AG04449 (cell line): ENCODE data around the gene TUFM.

ENCODE experiments used
- CTCF ChIA-PET: fragments of 350-600 bp; formaldehyde crosslinking; extraction: SDS; loops from one replicate; lab custom pipeline; 2021; ENCODE audit warnings: antibody characterized with exemption; lab: Yijun Ruan, JAX
- POLR2A ChIA-PET: fragments of 400-600, 350-600 bp; formaldehyde crosslinking; extraction: SDS; loops from one replicate; lab custom pipeline; 2020; ENCODE audit warnings: antibody characterized with exemption, inconsistent platforms; lab: Yijun Ruan, JAX
- DNase-seq: peaks from one replicate; pipeline ENCODE4 v3.0.0-alpha.2; 2010; ENCODE audit warnings: low read depth, low spot score
- H3K4me3 ChIP-seq: 2 replicates; pipeline ENCODE4 v1.5.1; 2011; ENCODE audit warnings: low read depth, mild to moderate bottlenecking, control low read depth, low read length
- CTCF ChIP-seq: IDR thresholded peaks from one replicate; pipeline ENCODE4 v1.5.1; 2011; ENCODE audit warnings: mild to moderate bottlenecking, moderate library complexity, low read length, control low read depth, inconsistent platforms; ENCODE audit not compliant: insufficient read depth; ENCODE audit errors: missing control alignments

Gene TUFM

GRCh38 chr16:28844226-28844885 lies 1.8 kb downstream of the TUFM start:
- POLR2A ChIA-PET, result no interaction called here
- no peak for DNase-seq
- CTCF ChIA-PET, result interaction anchor here (3.1 to 4.2 kb wide), 2 partner anchors 23 to 101 kb away, joined by 13 to 17 read pairs; partner anchors contain the start of gene ATXN2L
- TF ChIP-seq CTCF, result no peak
- no peak overlapping the region for H3K4me3 ChIP-seq

GRCh38 chr16:28843766-28844165 lies 2.4 kb downstream of the TUFM start:
- ChIA-PET POLR2A (interaction anchor here (1.0 to 1.6 kb wide), 2 partner anchors 9 to 21 kb away, joined by 3 read pairs; no protein-coding TSS in a partner anchor), CTCF (interaction anchor here (3.1 kb wide), 1 partner anchor 102 kb away, joined by 13 read pairs; no protein-coding TSS in a partner anchor)
- no peak overlapping the region for H3K4me3 ChIP-seq
- DNase-seq, result no peak
- TF ChIP-seq CTCF, result no peak

DNA sequence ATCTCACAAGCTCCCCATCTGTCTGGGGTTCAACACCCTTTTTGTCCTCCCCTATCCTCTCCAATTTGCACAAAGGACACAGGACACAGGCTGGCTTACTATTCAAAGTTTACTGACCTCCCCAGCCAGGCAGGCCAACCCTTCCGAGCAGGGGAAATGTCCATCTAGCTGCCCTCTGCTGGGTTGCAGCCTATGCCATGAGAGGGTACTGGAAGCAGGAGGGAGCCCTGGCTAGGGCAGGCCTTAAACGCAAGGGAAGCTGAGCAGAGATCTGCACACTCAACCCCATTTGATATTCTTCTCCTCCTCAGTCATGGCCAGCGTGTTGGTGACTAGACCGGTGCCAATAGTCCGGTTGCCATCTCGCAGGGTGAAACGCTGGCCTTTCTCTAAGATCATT lies 3.5 kb downstream of the TUFM start:
- TF ChIP-seq CTCF, result no peak
- no peak for DNase-seq
- POLR2A ChIA-PET, result interaction anchor here (1.0 to 1.6 kb wide), 2 partner anchors 8 to 22 kb away, joined by 3 read pairs; no protein-coding TSS in a partner anchor
- CTCF ChIA-PET, result interaction anchor here (1.1 to 3.1 kb wide), 2 partner anchors 57 to 103 kb away, joined by 3 to 13 read pairs; no protein-coding TSS in a partner anchor
- H3K4me3 ChIP-seq, result no peak overlapping the region

DNA sequence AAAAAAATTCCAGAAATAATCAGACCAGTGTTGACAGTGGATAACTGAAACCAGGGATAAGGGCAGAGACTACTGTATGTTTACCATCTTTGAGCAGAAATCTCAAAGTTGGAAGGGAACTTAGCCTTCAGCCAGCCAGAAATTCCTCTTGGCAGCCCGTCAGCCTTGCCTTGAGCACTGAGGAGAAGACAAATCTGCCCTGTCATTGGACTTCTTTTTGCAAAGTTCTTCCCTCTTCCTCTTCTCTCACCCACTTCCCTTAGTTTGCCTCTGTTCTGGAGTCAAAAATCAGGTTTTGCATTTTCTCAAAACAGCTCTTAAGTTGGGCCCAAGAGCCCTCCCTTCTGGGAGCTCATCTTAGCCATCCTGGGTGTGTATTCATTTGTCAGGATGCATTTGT lies 6.2 kb downstream of the TUFM start:
- CTCF ChIA-PET, result no interaction called here
- TF ChIP-seq CTCF, result no peak
- DNase-seq, result no peak
- no peak overlapping the region for H3K4me3 ChIP-seq
- POLR2A ChIA-PET, result interaction anchor here (0.6 to 1.2 kb wide), 3 partner anchors 11 to 1003 kb away, joined by 3 to 6 read pairs (median 4); no protein-coding TSS in a partner anchor

DNA sequence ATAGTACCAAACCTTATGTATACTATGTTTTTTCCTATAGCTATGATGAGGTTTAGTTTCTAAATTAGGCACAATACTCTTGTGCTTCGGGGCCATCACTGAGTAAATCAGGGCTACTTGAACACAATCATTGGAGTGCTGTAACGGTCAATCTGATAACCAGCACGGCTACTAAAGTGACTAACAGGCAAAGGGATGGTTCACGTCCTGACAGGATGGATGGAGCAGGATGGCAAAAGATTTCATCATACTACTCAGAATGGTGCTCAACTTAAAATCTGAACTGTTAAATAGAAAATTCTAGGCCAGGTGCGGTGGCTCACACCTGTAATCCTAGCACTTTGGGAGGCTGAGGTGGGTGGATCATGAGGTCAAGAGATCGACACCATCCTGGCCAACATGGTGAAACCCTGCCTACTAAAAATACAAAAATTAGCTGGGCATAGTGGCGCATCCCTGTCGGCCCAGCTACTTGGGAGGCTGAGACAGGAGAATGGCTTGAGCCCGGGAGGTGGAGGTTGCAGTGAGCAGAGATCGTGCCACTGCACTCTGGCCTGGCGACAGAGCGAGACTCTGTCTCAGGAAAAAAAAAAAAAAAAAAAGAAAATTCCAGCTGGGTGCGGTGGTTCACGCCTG lies 7.0 kb downstream of the TUFM start:
- H3K4me3 ChIP-seq, result no peak overlapping the region
- TF ChIP-seq CTCF, result no peak
- ChIA-PET POLR2A (interaction anchor here (0.6 to 1.5 kb wide), 5 partner anchors 7 to 1004 kb away, joined by 3 to 6 read pairs (median 3); partner anchors contain the start of gene TUFM), CTCF (no interaction called here)
- DNase-seq, result no peak

DNA sequence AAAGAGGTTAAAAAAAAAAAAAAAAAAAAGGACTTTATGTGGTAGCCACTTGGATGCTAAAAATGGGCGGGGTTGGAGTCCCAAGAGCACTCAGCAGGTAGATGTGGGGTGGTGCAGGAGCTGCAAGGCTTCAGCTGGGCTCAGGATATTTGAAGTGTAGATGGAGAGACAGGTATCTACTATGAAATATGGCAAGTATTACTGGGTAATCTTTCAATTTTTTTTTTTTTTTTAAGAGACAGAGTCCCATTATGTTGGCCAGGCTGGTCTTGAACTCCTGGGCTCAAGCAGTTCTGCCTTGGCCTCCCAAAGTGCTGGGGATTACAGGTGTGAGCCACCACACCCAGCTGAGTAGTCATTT lies 7.6 kb downstream of the TUFM start:
- H3K4me3 ChIP-seq, result no peak overlapping the region
- CTCF ChIA-PET, result no interaction called here
- POLR2A ChIA-PET, result interaction anchor here (1.0 to 1.5 kb wide), 3 partner anchors 8 to 11 kb away, joined by 3 read pairs; partner anchors contain the start of gene TUFM
- no peak for DNase-seq
- no peak for TF ChIP-seq CTCF
